Transverse colon (tissue), 4 donors: ENCODE results near the gene BCAR3.

ENCODE experiments used
- EP300 ChIP-seq: sonication (generic); formaldehyde crosslinking; IDR thresholded peaks from one replicate; pipeline ENCODE4 v1.6.1; 2017; ENCODE audit warnings: antibody characterized with exemption, low read depth
- POLR2A ChIP-seq: fragments of 450-650 bp; IDR thresholded peaks from one replicate; pipeline ENCODE4 v1.6.1; 2016; ENCODE audit warnings: antibody characterized with exemption, mild to moderate bottlenecking, moderate library complexity
- POLR2AphosphoS5 ChIP-seq, 3 donors: sonication (generic); formaldehyde crosslinking; IDR thresholded peaks; one replicate each; pipeline ENCODE4 v1.6.1; 2016; ENCODE audit warnings: antibody characterized with exemption in 3 of 3
- TF ChIP-seq, protein P1 (sequence below), 5 experiments: fragments of 200-600 bp in 3 of 5; fragments of 450-650 bp in 2 of 5; sonication (generic) in 3 of 5; IDR thresholded peaks; 1 replicate in 2 of 5; 2 replicates in 3 of 5; pipeline ENCODE4 v1.5.1; 2016 to 2017; ENCODE audit warnings: antibody characterized with exemption in 5 of 5, inconsistent platforms in 3 of 5, mild to moderate bottlenecking in 2 of 5, moderate library complexity in 1 of 5

DNA sequence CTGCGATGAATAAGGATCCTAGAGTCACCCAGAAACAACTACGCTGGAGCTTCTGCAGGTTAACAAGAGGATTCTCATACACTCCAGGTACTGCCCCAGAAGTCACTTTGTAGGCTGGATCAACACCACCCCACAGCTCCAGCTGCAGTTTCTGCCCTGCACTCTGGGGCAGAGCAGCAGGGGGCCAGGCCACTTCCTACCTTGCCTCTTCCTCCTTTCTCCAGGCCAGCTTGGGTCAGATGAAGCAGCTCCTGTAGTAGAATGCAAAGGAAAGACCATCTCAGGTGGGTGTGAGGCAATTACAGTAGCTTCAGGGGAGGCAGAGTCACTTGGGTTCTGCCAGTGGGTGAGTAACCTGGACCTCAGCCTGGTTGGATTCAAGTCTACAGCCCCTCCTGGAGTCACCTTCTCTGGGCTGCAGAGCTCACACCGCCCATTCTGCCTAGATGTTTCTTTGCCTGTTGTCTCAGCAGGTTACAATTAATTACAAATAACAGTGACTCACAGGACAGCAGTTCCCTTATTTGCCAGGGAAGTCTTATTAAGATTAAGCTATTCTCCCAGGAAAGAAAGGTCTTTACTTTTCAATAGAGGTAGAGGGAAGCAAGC, 24.4 kb upstream of the BCAR3 start:
- TF ChIP-seq, protein P1, sequence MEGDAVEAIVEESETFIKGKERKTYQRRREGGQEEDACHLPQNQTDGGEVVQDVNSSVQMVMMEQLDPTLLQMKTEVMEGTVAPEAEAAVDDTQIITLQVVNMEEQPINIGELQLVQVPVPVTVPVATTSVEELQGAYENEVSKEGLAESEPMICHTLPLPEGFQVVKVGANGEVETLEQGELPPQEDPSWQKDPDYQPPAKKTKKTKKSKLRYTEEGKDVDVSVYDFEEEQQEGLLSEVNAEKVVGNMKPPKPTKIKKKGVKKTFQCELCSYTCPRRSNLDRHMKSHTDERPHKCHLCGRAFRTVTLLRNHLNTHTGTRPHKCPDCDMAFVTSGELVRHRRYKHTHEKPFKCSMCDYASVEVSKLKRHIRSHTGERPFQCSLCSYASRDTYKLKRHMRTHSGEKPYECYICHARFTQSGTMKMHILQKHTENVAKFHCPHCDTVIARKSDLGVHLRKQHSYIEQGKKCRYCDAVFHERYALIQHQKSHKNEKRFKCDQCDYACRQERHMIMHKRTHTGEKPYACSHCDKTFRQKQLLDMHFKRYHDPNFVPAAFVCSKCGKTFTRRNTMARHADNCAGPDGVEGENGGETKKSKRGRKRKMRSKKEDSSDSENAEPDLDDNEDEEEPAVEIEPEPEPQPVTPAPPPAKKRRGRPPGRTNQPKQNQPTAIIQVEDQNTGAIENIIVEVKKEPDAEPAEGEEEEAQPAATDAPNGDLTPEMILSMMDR (IDR thresholded peaks at IDR 0.05): no peak
- no peak for TF ChIP-seq POLR2A
- TF ChIP-seq EP300: no peak
- TF ChIP-seq POLR2AphosphoS5 (IDR thresholded peaks at IDR 0.05): no peak
